Endothelial cell of umbilical vein (primary cell): ENCODE measurements around the gene NAPB. TPM values are rescaled to one million over a fixed set of nuclear protein-coding genes. Genes with fewer than 3 reads are reported as not detected.

Experiments
- BruUV-seq: library from RNA; stranded (reverse); fragments of 400-500 nt; replicated peaks from 2 replicates; lab custom pipeline; 2021; lab: Mats Ljungman, UMichigan
- CTCF ChIA-PET: fragments of 300-600, 350-600 bp; sonication (Branson Sonifier 250); formaldehyde crosslinking; loops from one replicate; lab custom pipeline; 2021; ENCODE audit warnings: antibody characterized with exemption, inconsistent platforms; lab: Charles Lee
- POLR2A ChIA-PET: fragments of 300-600, 350-600 bp; sonication (Branson Sonifier 250); formaldehyde crosslinking; loops from one replicate; lab custom pipeline; 2021; ENCODE audit warnings: antibody characterized with exemption, inconsistent platforms; lab: Charles Lee
- DNase-seq: peaks from one replicate; pipeline ENCODE4 v3.0.0-alpha.2; 2011; ENCODE audit warnings: low read depth, low spot score
- FAIRE-seq: peaks from 2 replicates; lab custom pipeline; 2011; peaks lifted over from hg19 to GRCh38; lab: Jason Lieb, UNC
- H2AFZ ChIP-seq: 2 replicates; pipeline ENCODE4 v1.6.0; 2012; ENCODE audit warnings: low read depth, low read length, control low read depth, inconsistent platforms
- H3K27ac ChIP-seq: 2 replicates; pipeline ENCODE4 v1.5.1; 2011; ENCODE audit warnings: low read depth, mild to moderate bottlenecking, control low read depth, low read length, moderate library complexity; ENCODE audit not compliant: insufficient read depth
- H3K27me3 ChIP-seq, 2 experiments: 2 replicates each; pipeline versions ENCODE4 v1.6.0 to v1.6.1; 2011; ENCODE audit warnings: low read length in 2 of 2, mixed read lengths in 1 of 2; ENCODE audit not compliant: control insufficient read depth in 2 of 2, insufficient read depth in 2 of 2
- H3K36me3 ChIP-seq, 2 experiments: 2 replicates in 1 of 2; 3 replicates in 1 of 2; pipeline ENCODE4 v1.5.1; 2011; ENCODE audit warnings: low read length in 2 of 2, mild to moderate bottlenecking in 1 of 2, moderate library complexity in 1 of 2; ENCODE audit not compliant: control insufficient read depth in 2 of 2, insufficient read depth in 2 of 2; ENCODE audit errors: extremely low read depth in 1 of 2
- H3K4me1 ChIP-seq: 3 replicates; pipeline ENCODE4 v1.5.1; 2011; ENCODE audit warnings: mild to moderate bottlenecking, low read length; ENCODE audit not compliant: control insufficient read depth, insufficient read depth; ENCODE audit errors: extremely low read depth
- H3K4me2 ChIP-seq: 2 replicates; pipeline ENCODE4 v1.6.1; 2011; ENCODE audit warnings: low read length, control low read depth, mixed read lengths; ENCODE audit not compliant: insufficient read depth
- H3K4me3 ChIP-seq, 3 experiments: fragments of 200-600 bp in 1 of 3; sonication (generic), shearing (Covaris generic) in 1 of 3; replicated peaks in 1 of 3; 2 replicates each; pipeline ENCODE4 v1.5.1; 2011 to 2016; ENCODE audit warnings: control low read depth in 3 of 3, low read length in 3 of 3, mild to moderate bottlenecking in 2 of 3, inconsistent platforms in 1 of 3, low read depth in 1 of 3, moderate library complexity in 1 of 3; ENCODE audit not compliant: insufficient read depth in 1 of 3
- H3K79me2 ChIP-seq: 2 replicates; pipeline ENCODE4 v1.6.0; 2012; ENCODE audit warnings: low read length, inconsistent platforms; ENCODE audit not compliant: control insufficient read depth, insufficient read depth
- H3K9ac ChIP-seq: replicated peaks from 2 replicates; pipeline ENCODE3; 2011; ENCODE audit warnings: low read length, control low read depth; ENCODE audit not compliant: insufficient read depth; ENCODE audit errors: extremely low read depth
- H3K9me1 ChIP-seq: replicated peaks from 3 replicates; pipeline ENCODE4 v1.6.0; 2011; ENCODE audit warnings: mild to moderate bottlenecking, low read length; ENCODE audit not compliant: control insufficient read depth, insufficient read depth; ENCODE audit errors: extremely low read depth
- H3K9me3 ChIP-seq: replicated peaks from 2 replicates; pipeline ENCODE4 v1.5.1; 2012; ENCODE audit warnings: low read length, inconsistent platforms; ENCODE audit not compliant: control insufficient read depth, insufficient read depth
- H4K20me1 ChIP-seq: replicated peaks from 2 replicates; pipeline ENCODE3; 2011; ENCODE audit warnings: mild to moderate bottlenecking, low read length; ENCODE audit not compliant: control insufficient read depth, insufficient read depth; ENCODE audit errors: extremely low read depth
- EZH2 ChIP-seq: IDR thresholded peaks from 2 replicates; pipeline ENCODE4 v1.6.1; 2012; ENCODE audit warnings: borderline replicate concordance, low read depth, mild to moderate bottlenecking, moderate library complexity, low read length, inconsistent platforms; ENCODE audit not compliant: severe bottlenecking
- FOS ChIP-seq: IDR thresholded peaks from 2 replicates; pipeline ENCODE4 v1.6.1; 2011; ENCODE audit warnings: mild to moderate bottlenecking, low read length, moderate library complexity, borderline replicate concordance; ENCODE audit not compliant: insufficient read depth
- GATA2 ChIP-seq: IDR thresholded peaks from 2 replicates; pipeline ENCODE4 v1.7.0; 2011; ENCODE audit warnings: low read depth, mild to moderate bottlenecking, moderate library complexity, mixed read lengths, low read length; ENCODE audit not compliant: insufficient read length, insufficient read depth
- JUN ChIP-seq: IDR thresholded peaks from 2 replicates; pipeline ENCODE4 v1.6.1; 2011; ENCODE audit warnings: borderline replicate concordance, low read depth; ENCODE audit not compliant: insufficient read length, insufficient read depth
- MYC ChIP-seq: IDR thresholded peaks from one replicate; pipeline ENCODE4 v1.6.1; 2011; ENCODE audit warnings: mild to moderate bottlenecking, low read depth, low read length
- POLR2A ChIP-seq: IDR thresholded peaks from 2 replicates; pipeline ENCODE4 v1.6.1; 2012; ENCODE audit warnings: low read depth, mild to moderate bottlenecking, control low read depth, low read length
- POLR2AphosphoS5 ChIP-seq: IDR thresholded peaks from 2 replicates; pipeline ENCODE4 v1.6.1; 2012; ENCODE audit warnings: low read depth, mild to moderate bottlenecking, control low read depth, low read length, moderate library complexity; ENCODE audit not compliant: insufficient read depth
- dilution Hi-C: fragments of 300-500 bp; cut with MboI; formaldehyde crosslinking; loops from one replicate; pipeline ENCODE4 v1.15.0; 2019; ENCODE audit warnings: low sequenced_read_pairs; ENCODE audit not compliant: extremely low pct_ligation_motif_present
- intact Hi-C: fragments of 100-400 bp; cut with micrococcal nuclease; formaldehyde crosslinking; loops from one replicate; pipeline ENCODE4 v1.10.0; 2022
- polyA plus RNA-seq, 4 experiments: library from polyadenylated mRNA; depleted of rRNA in 3 of 4; stranded (reverse) in 3 of 4; unstranded in 1 of 4; fragments of >200 nt; gene quantifications; 2 replicates each; pipeline versions ENCODE4 v1.2.1 to v1.2.3, GENCODE V29; 2011 to 2012; ENCODE audit warnings: missing spikeins in 1 of 4
- total RNA-seq: library from RNA; stranded (reverse); gene quantifications from 2 replicates; pipeline ENCODE4 v1.2.3, GENCODE V29; 2021
- TF ChIP-seq, protein P1 (sequence below), 2 donors: IDR thresholded peaks; 1 replicate in 1 of 2; 2 replicates in 1 of 2; pipeline ENCODE4 v1.5.1; 2011; ENCODE audit warnings: low read length in 2 of 2, mild to moderate bottlenecking in 2 of 2, moderate library complexity in 2 of 2, control low read depth in 1 of 2, inconsistent platforms in 1 of 2, low read depth in 1 of 2; ENCODE audit not compliant: insufficient read depth in 1 of 2; ENCODE audit errors: extremely low read depth in 1 of 2
- TF ChIP-seq, protein P2 (sequence below): IDR thresholded peaks from 2 replicates; pipeline ENCODE4 v1.6.1; 2011; ENCODE audit not compliant: insufficient read depth, insufficient read length

Gene NAPB
- total and polyA plus RNA-seq, 2 donors (not counting 3 experiments of a cell fraction or from before 2014, with no cell fraction given), result 4.7 to 10.1 TPM

DNA sequence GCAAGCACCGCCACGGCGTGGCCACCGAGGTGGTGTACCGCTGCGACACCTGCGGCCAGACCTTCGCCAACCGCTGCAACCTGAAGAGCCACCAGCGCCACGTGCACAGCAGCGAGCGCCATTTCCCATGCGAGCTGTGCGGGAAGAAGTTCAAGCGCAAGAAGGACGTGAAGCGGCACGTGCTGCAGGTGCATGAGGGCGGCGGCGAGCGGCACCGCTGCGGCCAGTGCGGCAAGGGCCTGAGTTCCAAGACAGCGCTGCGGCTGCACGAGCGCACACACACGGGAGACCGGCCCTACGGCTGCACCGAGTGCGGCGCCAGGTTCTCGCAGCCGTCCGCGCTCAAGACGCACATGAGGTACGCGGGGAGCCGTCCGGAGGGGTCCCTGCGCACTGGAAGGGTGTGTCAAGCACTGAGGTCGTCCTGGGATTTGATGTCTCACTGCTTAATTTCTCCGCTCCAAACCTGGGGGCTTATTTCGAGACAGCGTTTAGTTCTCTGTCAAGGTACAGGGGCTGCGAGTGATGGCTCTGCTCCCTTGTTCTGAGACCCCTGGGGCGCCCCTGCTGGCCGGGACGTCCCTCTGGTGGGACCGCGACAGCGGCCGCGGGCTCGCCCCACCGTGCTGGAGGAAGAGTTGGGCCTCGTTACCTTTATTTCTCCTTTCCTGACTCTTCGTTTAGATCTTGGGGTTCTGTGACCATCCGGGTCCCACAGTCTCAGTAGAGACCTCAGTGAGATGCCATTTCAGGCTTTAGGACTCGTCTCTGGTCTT is 55.7 kb downstream of the NAPB start:
- CTCF ChIA-PET, result no interaction called here
- POLR2A ChIA-PET, result no interaction called here
- dilution Hi-C loops, result no loop called here
- H3K4me1 ChIP-seq, result peaks cover 39% of the 10 kb centered on the region
- H3K4me2 ChIP-seq, result no peak overlapping the region
- no peaks in the 10 kb centered on the region for H3K9me3 ChIP-seq
- H3K79me2 ChIP-seq, result peaks cover 68% of the 10 kb centered on the region
- peaks cover 25 to 29% of the 10 kb centered on the region in 2 experiments for H3K36me3 ChIP-seq
- H4K20me1 ChIP-seq, result peaks cover 4% of the 10 kb centered on the region
- DNase-seq, result no peak
- H3K4me3 ChIP-seq, result no peak overlapping the region
- no peaks in the 10 kb centered on the region for H3K9me1 ChIP-seq
- H3K9ac ChIP-seq, result no peak overlapping the region
- no peak overlapping the region for H3K27ac ChIP-seq
- H3K27me3 ChIP-seq, result no peaks in the 10 kb centered on the region
- FAIRE-seq, result no peak
- TF ChIP-seq POLR2A (no peak), FOS (no peak), EZH2 (no peak), POLR2AphosphoS5 (no peak), JUN (no peak), MYC (no peak), GATA2 (no peak)
- TF ChIP-seq, protein P1, sequence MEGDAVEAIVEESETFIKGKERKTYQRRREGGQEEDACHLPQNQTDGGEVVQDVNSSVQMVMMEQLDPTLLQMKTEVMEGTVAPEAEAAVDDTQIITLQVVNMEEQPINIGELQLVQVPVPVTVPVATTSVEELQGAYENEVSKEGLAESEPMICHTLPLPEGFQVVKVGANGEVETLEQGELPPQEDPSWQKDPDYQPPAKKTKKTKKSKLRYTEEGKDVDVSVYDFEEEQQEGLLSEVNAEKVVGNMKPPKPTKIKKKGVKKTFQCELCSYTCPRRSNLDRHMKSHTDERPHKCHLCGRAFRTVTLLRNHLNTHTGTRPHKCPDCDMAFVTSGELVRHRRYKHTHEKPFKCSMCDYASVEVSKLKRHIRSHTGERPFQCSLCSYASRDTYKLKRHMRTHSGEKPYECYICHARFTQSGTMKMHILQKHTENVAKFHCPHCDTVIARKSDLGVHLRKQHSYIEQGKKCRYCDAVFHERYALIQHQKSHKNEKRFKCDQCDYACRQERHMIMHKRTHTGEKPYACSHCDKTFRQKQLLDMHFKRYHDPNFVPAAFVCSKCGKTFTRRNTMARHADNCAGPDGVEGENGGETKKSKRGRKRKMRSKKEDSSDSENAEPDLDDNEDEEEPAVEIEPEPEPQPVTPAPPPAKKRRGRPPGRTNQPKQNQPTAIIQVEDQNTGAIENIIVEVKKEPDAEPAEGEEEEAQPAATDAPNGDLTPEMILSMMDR (IDR thresholded peaks at IDR 0.05; ENCODE audit: extremely low read depth in 1 of 2, insufficient read depth in 1 of 2, low read depth in 1 of 2, low read length in 2 of 2), result no peak
- TF ChIP-seq, protein P2, sequence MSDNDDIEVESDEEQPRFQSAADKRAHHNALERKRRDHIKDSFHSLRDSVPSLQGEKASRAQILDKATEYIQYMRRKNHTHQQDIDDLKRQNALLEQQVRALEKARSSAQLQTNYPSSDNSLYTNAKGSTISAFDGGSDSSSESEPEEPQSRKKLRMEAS, result no peak
- intact Hi-C loops, result loop anchor here (10.0 kb wide), 1 partner anchor 739 kb away; no protein-coding TSS in a partner anchor
- BruUV-seq, result no TSS peak
- H2AFZ ChIP-seq, result no peak overlapping the region
